ENCODE results near the gene NMNAT1.
A peak's percentile ranks its signal among the peaks of the same experiment; 100 is the strongest.
"Not testable (repeated sequence)": the region's sequence is repeated elsewhere in the genome, so short reads cannot be mapped to it uniquely, and the experiment has no call there.

NMNAT1 gene

DNA sequence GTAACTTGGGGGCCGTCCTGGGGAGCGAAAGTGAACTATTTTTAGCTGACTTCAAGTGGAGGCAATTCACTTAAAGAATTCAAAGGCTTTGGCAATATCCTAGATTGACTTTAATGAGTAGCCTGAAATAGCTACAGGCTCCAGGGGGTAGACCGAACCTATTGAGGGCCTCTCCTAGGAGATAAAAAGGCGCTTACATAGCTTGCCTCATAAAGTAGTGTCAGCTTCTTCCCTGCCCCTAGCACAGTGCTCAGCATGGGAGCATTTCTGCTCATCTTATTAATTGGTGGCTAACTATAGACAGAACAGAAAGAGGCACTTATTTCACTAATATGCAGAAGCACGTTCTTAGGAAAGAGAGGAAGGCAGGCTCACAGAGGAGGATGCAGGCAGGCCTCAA, 20.9 kb upstream of the NMNAT1 start:
- no peak for DNase-seq

DNA sequence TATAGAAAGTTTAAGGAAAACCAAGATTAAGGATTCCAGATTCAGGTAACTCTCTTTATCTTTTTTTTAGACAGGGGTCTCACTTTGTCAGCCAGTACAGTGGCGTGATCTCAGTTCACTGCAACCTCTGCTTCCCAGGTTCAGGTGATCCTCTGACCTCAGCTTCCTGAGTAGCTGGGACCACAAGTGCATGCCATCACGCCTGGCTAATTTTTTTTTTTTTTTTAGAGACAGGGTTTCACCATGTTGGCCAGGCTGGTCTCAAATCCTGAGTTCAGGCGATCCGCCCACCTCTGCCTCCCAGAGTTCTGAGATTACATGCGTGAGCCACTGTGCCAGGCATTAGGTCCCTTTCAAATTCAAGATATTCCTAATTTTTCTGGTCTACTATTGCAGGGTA, 16.0 kb upstream of the NMNAT1 start:
- no peak for DNase-seq

DNA sequence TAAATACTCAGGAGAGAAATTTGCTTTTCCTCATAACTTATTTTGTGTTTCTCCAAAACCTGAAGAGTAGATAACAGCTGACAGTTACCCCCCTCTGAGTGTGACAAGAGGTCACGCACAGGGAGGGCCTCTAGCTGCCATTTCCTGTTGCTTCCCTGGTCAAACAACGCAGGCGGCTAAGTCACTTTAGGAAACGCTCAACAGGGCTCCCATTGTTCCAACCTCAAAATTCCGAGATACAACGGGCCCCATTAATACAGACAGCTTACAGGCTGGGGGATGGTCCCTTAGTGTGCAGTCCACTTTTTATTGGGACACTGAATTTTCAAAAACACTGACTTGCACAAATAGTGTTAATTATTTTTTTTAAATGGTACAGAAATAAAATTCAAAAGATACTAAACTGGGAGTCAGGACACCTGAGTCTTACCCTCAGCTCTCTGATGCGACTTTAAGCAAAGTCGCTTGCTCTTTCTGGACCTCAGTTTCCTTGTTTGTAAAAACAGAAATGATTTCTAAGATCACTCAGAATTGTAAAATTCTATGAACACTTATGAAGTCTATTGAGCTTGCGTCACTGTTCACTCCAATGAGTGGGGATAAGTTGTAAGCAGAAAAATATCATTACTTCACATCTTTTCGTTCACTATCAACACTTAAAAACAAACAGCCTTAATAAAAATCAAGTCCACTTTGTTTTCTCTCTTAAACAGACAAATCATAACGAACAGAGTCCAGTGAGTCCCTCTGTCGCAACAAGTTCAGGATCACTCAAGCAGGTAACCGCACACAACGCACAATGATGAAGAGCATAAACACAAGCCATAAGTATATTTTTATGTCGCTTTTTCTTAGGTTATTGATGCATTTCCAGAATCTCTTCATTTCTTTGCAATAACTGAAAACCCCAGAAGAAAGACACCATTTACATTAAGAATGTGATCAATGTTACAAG, 13.6 kb upstream of the NMNAT1 start:
- DNase-seq: no peak

DNA sequence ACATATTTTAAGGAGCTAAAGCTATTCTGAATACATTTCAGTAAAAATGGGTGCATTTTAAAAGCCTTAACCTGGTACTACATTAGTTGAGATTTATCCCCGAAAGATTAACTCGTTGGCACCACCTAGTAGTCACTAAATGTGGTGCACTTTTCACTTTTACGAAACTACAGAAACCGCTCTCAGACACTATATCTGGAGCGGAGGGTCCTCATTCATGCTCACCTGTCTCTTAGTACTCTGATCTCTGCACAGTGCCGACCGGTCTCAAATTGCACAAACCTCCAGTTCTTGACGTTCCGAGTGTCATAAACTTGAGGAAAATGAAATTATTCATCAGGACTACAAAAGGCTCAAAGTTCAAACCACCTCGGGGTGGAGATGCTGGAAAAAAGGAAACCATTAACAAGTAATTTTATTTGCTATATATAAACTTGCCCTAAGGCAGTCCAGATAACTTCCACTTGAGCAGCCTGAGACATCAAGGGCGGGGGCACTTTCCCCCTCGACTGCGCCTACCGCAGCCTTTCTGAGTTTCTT, 806 bp upstream of the NMNAT1 start:
- DNase-seq: no peak

DNA sequence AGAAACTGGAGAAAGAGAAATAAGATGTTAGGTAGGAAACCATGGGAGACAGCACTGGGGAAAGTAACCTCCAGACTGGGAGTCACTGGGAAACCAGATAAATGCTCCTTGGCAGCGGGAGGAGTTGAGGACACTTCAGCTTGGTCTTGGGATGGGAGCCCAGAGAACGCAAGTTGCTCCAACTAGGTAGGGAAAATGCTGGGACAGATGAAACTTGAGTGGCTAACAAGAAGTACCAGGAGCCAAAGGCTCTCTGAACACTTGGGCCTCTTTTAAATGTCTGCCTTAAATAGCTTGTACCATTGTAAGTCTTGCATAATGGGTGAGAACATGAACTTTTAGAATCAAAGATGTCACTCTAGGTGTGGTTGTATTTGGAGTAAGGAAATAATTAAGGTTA, 3.0 kb downstream of the NMNAT1 start:
- no peak for DNase-seq

DNA sequence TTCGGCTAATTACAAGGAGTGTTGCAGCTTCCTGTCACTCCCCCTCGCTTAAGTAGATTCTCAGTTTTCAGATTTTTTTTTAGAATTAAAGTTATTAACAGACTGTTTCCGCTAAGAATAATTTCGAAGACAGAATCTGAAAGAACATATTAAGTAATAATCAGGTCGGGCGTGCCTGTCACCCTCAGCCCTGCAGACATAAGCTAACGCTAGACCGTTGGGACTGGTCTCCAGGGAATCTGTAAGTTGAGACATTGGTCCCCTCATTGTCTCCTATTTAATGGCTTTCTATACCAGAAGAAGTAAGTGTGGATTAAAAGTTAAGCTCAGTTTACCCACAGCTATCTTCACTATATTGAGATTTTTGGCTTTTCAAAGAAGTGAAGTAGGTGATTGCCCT, 14.5 kb downstream of the NMNAT1 start:
- DNase-seq: no peak

DNA sequence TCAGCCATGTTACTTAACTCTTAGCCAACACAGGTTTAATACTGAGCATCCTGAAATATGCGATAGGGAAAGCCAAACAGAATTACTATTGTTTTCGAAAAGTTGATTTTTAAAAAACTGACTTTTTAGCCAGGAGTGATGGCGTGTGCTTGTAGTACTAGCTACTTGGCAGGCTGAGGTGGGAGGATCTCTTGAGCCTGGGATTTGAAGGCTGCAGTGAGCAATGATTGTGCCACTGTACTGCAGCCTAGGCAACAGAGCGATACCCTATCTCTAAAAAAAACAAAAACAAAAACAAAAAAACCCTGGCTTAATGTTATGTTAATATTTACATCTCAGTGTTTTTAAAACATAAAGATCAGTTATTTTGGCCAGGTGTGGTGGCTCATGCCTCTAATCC, 16.7 kb downstream of the NMNAT1 start:
- DNase-seq: no peak

DNA sequence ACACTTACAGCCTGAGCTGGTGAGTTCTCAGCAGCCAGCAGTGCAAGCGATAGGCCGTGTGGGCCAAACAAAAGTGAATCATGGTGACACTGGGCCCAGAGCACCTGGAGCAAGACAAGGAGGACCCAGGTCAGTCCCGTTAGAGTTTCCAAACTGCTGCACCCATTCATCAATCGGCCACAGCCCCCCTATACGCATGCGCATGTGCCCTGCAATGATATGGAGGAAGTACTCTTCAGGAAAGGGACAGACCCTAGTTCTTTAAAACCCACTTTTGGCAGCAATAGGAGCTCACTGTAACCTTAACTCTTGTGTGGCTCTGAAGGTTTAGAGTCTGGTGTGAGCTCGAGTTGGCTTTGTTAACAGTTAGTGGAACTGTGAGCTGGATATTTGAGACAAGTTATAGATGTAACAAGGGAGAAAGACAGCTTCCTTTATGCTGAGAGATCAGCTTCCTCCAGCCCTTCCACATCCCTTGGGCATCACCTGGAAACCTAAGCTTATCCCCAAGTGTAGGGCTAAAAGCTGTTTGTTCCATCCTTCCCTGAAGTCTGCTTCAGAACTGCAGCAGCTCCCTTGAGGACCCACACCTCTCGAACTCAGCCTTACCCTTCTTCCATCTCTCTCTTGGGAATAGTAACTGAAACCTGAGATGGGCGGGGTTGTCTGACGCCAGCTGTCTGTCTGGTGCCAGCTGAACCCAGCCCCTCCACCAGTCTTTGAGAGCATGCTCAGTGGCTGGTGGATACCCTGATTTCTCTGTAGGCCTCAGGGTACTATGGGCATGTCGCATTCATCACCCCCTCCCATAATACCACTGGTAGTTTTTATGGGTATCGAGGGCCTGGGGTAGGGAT, 17.7 kb downstream of the NMNAT1 start:
- DNase-seq: peak; percentile 95

DNA sequence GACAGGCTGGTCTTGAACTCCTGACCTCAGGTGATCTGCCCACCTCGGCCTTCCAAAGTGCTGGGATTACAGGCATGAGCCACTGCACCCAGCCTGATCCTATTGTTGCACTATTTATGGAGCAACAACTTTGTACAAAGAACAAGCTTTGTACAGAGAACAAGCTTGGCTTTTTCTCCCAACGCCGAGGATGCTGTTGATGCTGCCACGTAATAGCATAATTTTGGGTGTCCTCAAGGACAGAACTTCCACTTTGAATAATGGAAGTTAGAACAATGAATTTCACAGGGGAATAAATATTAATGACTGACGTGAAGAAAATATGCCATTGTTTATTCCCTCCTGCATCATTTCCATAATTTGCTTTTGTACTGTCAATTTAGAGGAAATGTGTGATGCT, 41.0 kb downstream of the NMNAT1 start:
- DNase-seq: no peak

DNA sequence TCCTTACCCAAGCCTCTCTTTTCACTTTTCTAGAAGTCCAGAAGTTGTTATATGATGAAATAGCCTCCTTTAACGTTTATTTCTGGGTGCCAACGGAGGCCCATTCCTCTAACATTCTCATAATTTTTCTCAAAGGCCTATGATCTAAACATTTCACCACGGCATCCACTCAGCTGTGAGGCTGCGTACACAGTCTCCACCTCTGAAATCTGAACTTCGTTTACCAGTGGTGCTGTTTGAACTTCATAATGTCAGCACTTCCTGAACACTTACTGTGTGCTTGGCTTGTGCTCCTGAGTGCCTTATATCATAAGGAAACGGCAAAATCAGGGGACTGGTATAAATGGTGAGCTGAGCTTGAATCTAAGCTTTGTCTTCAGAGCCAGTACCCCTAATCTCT, 41.7 kb downstream of the NMNAT1 start:
- no peak for DNase-seq

DNA sequence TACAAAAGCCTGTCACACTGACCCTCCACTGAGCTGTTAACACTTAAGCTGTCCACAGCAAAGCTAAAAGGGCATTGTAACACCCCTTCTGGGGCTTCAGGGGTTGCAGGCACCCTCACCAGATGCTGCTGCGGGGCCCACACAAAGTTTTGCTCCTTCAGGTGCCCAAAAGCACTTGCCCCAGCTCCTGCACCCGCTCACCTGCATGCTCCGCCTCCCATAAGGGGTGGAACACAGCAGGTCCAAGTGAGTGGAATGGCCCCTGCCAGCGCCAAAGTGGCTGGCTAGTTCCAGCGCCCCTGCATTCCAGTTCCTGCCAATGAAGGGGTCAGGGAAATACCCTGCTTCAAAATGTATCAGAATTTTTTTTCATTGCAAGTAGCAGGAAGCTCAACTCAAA, 46.5 kb downstream of the NMNAT1 start:
- DNase-seq: no peak

DNA sequence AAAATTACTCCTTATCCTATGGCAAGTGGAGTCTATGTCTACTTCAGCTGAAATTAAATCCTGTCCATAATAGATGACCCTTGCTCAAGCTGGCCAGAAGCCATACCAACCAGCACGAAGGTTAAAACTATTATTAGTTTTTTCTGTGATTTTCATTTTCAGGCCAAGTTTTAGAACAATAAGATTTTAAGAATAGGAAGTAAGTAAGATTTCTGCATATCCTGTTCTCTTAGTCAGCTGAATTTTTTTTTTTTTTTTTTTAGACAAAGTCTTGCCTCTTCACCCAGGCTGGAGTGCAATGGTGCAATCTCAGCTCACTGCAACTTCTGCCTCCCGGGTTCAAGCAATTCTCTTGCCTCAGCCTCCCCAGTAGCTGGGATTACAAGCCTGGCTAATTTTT, 47.7 kb downstream of the NMNAT1 start:
- DNase-seq: no peak

DNA sequence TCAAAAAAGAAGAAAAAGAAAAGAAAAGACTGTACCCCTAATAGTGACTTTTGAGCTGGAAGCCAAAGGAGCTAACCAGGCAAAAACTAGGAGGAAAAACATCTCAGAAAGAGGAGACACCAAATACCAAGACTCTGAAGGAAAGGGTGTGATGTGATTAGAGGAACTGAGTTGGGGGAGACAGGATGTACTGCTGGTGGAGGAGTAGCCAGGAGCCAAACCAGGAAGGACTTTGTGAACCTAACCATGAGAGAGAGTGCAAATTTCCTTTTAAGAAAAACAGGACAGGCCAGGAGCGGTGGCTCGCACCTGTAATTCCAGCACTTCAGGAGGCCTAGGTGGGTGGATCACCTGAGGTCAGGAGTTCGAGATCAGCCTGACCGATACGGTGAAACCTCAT, 49.6 kb downstream of the NMNAT1 start:
- DNase-seq: no peak

DNA sequence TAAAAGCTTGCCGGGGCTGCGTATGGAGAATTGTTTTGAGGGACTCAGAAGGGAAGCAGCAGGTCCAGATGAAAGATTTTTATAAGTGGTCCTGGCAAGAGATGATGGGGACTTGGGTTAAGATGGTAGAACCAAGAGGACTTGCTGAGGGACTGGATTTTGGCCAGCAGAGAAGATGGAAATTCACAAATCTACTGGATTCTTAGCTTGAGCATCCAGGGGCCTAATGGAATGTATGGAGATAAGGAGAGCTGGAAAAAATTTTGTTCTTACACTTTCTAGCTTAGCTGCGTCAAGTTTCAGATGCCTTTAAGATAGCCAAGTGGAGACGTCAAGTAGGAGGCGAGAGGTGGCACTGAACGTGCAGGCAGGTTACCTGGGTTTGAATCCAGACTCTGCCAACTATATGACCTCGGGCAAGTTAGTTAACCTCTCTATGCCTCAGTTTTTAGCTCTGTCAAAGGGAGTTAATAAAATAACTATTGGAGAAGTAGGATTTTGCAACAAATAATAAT, 50.3 kb downstream of the NMNAT1 start:
- no peak for DNase-seq

DNA sequence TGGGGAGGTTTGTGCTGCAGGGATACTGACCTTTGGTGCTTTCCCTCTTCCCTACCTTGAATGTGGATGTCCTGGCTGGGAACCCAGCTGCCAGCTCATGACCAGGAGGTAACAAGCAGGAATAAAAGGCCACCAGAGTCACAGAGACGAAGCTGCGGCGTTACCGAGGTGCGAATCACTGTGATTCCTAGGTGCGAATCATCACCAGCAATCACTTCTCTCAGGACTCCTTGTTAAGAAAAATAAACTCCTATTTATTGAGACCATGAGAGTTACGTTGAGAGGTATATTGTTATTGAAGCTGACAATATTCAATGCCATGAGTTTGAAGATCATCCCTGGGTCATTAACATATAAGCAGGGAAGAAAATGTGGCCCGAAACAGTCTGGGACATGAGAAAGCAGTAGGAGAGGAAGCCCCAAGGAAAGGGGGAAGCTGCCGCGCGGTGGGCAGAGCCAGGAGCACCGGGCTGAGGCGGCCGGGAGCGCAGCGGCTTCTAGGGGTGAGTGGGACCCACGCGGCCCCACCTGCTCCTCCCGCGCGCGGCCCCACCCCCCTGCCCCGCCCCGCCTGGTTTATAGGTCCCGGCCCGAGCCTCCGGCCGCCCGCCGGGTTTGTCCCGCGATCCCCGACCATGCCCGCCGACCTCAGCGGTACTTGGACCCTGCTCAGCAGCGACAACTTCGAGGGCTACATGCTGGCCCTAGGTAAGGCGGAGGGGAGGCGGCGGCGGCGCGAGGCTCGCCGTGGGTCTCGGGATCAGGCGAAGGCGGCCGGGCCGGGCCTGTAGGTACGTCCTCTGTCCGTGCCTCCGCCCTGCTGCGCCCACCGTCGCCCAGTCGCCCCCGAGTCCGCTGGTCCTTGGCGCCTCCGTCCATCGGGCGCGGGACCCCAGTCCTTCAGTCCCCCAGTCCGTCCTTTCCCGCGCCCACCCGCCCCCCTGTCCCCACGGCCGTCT, 53.6 kb downstream of the NMNAT1 start, which contains the start of gene RBP7:
TSS of gene RBP7 (plus strand) at position 605 of the 959 bp plus-strand sequence. CDS start at position 636, 31 bp downstream.
- no peak for DNase-seq

DNA sequence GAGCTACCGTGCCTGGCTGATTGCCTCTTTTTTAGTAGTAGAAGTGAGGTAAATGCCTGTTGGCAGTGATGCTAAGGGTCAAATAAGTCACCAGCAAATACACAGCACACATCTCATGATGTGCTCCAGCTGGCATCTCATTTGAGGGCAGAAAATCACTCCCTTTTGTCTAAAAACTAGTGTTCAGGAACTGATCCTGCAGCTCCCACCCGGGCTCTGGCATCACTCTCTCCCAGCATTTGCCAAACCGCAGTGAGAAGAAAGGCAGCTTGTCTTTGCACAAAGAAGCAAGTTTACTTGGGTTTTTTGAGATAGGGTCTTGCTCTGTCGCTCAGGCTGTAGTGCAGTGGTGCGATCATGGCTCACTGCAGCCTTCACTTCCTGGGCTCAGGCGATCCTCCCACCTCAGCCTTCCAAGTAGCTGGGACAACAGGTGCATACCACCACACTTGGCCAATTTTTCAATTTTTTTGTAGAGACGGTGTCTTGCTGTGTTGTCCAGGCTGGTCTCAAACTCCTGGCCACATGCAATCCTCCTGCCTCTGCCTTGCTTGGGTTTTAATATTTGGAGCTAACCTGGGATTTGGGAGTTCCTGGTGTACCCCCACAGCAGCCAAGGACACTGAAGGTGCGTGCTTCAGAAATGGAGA, 57.9 kb downstream of the NMNAT1 start:
- DNase-seq: no peak

DNA sequence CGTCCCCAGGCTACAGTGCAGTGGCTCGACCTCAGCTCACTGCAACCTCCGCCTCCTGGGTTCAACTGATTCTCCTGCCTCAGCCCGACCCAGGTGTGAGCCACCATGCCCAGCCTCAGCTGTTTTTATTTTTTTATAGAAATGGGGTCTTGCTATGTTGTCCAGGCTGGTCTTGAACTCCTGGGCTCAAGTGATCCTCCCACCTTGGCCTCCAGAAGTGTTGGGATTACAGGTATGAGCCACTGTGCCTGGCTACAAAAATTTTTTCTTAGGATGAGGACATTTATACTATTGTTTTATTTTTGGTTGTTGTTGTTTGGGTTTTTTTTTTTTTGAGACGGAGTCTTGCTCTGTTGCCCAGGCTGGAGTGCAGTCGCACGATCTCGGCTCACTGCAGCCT, 62.0 kb downstream of the NMNAT1 start:
- DNase-seq: not testable (repeated sequence)

DNA sequence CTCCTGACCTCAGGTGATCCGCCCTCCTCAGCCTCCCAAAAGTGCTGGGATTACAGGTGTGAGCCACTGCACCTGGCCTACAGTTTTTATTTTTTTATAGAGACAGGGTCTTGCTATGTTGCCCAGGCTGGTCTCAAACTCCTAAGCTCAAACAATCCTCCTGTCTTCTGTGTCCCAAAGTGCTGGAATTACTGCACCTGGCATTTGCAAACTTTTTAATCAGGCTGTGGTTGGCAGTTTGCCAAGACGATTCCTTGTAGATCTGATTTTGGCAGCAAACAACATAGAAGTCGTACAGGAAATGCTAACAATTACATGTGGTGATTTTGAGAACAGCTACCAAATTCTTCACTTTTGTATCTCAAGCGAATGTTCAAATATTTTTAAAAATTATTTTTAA, 63.9 kb downstream of the NMNAT1 start:
- DNase-seq: no peak

DNA sequence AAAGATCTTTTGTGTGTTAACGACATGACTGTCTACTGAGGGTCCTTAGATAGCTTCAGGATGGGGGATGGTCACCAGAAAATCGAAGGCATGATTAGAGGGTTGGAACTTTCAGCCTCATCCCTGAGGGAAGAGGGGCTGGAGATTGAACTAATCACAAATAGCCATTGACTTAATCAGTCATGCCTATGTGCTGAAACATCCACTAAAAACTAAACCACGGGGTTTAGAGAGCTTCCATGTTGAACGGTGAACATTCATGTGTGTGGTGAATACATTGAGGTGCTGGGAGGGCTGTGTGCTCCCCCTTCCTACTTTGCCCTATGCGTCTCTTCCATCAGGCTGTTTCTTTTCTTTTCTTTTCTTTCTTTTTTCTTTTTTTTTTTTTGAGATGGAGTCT, 70.7 kb downstream of the NMNAT1 start:
- DNase-seq: no peak

DNA sequence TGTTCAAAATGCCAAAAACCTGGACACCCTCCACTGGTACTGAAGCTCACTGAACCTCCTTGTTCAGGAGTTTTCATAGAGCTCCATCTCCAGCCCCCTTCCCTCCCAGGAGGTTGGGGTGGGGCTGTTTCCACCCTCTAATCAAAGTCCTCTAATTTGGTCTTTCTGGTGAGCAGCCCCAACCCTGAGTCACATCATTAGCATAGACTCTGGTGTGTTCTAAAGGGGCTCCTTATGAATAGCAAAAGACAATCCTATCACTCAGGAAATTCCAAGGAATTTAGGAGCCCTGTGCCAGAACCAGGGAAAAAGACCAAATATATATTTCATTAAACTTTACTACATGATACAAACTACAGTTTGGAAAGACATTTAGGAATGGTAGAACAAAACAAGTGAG, 76.3 kb downstream of the NMNAT1 start:
- DNase-seq: no peak

DNA sequence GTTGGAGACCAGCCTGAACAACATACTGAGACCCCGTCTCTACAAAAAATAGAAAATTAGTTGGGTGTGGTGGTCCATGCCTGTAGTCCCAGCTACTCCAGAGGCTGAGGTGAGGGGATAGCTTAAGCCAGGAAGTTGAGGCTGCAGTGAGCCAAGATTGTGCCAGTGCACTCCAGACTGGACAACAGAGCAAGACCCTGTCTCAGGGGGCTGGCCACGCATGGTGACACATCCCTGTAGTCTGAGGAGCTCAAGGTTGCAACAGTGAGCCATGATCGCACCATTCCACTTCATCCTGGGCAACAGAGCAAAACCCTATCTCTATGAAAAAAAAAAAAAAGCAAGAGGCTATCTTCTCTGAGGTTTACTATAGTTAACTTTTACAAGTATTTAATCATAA, 76.8 kb downstream of the NMNAT1 start:
- no peak for DNase-seq

DNA sequence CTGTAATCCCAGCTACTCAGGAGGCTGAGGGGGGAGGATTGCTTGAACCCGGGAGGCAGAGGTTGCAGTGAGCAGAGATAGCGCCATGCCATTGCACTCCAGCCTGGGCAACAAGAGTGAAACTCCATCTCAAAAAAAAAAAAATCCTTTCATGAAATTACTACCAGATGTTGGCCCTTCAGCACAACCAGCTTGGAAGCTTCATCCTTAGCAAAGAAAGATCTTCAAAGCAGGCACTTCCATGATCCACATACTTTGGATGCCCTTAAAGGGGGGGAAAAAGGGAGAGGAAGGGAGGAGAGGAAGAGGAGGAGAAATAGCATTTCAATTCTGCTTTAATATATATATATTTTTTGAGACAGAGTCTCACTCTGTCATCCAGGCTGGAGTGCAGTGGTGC, 77.4 kb downstream of the NMNAT1 start:
- DNase-seq: not testable (repeated sequence)

Measured in NCI-H524 treated with DMSO at 0.1 percent for 48 hours (cell line).